Stromal cell of bone marrow (primary cell): ENCODE measurements around the gene ERBB2.

ENCODE experiments used
- DNase-seq: peaks from one replicate; pipeline ENCODE4 v3.0.0-alpha.2; 2012; ENCODE audit warnings: low read depth

ERBB2 gene

DNA sequence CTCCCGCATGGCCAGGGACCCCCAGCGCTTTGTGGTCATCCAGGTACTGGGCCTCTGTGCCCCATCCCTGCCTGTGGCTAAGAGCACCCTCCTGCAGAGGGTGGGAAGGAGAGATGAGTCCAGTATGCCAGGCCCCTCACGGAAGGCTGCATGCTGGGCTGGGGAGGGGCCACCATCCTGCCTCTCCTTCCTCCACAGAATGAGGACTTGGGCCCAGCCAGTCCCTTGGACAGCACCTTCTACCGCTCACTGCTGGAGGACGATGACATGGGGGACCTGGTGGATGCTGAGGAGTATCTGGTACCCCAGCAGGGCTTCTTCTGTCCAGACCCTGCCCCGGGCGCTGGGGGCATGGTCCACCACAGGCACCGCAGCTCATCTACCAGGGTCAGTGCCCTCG, 26.8 kb downstream of the ERBB2 start:
- DNase-seq: no peak

DNA sequence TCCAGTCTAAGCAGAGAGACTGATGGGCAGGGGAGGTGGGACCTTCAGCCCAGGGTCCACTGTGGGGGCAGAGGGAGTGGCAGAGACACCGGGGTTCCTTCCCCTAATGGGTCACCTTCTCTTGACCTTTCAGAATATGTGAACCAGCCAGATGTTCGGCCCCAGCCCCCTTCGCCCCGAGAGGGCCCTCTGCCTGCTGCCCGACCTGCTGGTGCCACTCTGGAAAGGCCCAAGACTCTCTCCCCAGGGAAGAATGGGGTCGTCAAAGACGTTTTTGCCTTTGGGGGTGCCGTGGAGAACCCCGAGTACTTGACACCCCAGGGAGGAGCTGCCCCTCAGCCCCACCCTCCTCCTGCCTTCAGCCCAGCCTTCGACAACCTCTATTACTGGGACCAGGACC, 27.7 kb downstream of the ERBB2 start:
- no peak for DNase-seq

DNA sequence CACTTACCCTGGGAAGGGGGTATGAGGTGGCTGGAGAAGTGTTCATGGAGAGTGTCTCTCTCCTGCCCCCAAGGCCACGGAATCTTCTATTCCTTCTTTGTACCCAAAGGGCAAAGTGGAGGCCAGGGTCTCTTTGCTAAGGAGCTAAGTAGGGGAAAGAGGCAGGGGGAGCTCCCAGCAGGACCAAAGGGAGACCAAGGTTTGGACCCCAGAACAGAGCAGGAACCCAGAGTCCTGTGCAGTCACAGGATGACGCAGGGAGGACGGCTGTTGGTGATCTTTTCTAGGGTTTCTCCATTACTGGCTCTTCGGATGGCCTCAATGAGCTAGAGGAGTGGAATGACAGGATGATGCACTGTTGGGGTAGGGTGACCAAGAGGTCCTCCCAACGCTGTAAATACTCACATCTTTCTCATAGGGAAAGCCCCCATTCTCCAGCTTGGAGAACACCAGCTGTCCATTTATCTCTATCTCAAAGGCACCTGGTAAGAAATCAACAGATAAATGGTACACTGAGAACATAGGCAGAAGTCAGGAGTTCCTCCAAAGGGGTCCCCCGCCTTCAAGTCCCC, 29.5 kb downstream of the ERBB2 start:
- no peak for DNase-seq

DNA sequence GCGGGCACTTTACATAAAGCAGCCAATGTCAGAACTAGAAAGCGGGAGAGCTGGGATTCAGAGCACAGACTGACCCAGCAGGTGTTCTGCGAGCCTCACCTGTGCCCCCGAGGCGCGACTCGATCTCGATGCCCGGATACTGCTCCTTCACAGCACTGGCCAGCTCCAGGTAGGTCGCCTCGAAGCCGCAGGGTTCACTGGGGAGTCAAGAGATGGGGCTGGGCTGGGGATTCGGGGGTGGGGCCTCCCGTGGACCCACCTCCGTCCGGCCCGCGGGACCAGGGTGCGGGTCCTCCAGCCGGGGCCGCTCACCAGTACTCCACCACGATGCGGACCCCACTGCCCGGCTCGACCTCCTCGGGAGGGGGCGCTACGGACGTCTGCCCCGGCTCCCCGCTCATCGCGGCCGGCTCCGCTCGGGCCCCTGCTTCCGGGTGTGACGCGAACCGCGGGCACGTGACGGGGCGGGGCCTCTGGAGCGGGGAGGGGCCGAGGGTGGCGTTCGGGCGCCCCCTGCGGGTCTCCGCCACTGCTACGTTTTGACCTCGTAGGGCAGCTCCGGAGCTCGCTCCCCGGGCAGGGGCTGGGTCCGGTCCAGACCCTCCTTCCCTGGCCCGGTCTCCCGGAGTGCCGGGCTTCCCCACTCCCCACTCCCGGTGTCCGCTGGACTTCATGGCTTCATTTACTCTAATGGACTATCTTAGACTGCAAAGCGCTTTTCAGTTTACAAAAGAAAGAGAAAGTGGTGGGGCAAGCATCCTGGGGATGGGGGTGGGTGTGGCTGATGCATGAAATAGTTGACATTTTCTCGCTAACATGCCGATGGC, 30.4 kb downstream of the ERBB2 start, which contains the start of gene MIEN1:
Gene MIEN1 (minus strand): TSS at position 438 of the 827 bp plus-strand sequence. CDS start 37 bp downstream, at position 401.
- peak; percentile 58 for DNase-seq

DNA sequence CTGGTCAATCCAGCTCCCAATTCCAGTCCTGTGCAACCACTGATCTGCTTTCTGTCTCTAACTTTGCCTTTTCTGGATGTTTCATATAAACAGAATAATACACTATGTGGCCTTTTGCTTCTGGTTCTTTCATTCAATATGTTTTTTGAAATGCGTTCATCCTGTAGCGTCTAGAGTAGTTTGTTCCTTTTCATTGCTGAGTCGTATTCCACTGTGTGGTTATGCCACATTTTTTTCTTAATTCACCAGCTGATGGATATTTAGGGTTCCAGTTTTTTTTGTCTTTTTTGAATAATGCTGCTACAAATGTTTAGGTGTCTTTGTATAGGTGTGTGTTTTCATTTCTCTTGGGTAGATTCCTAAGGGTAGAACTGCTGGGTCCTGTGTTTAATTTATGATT, 32.7 kb downstream of the ERBB2 start:
- no peak for DNase-seq

DNA sequence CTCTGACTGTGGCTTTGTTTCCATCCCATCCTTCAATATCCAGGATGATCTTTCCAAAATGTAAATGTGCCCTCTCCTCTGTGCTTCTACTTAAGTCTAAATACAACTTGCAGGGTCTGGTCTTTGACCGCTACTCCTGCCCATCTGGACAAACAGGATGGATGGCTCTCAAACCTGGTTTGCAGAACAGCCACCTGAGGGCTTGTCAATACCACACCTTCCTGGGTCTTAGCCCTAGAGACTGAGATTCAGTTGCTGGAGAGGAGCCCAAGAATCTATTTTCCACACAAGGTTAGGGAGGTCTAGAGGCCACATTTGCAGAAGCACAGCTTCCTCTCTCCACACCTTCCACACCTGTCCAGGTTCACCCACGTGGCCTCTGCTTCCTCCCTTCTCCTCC, 36.0 kb downstream of the ERBB2 start:
- no peak for DNase-seq

DNA sequence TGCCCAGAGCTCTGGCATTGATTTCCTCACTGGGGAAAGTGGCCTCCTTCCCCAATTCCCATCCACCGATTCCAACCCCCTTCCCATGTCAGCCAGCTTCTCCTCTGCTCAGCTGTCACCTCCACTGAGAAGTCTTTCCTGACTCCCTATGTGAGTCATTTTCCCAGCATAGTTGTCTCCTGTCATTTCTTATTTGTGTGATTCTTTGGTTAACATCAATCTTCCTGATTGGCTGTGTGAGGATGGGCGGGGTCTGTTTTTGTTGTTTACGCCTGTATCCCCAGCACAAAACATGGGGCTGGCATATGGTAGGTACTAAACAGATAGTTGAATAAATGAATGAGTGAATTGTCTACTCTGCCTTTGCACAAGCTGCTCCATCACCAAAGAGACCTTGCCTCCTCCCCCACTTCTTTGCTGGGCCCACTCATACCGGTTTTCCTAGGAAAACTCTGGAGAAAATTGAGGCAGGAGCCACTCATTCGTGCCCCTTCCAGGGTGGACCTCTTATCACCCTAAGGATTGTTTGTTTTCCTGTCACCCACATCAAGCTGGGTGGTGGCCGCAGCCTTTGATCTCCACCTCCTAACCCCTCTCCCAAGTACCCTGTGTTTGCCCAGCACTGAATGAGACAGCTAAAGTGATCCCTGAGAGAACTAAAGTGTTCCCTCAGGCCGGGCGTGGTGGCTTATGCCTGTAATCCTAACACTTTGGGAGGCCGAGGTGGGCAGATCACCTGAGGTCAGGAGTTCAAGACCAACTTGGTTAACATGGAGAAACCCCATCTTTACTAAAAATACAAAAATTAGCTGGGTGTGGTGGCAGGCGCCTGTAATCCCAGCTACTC, 36.7 kb downstream of the ERBB2 start:
- no peak for DNase-seq

DNA sequence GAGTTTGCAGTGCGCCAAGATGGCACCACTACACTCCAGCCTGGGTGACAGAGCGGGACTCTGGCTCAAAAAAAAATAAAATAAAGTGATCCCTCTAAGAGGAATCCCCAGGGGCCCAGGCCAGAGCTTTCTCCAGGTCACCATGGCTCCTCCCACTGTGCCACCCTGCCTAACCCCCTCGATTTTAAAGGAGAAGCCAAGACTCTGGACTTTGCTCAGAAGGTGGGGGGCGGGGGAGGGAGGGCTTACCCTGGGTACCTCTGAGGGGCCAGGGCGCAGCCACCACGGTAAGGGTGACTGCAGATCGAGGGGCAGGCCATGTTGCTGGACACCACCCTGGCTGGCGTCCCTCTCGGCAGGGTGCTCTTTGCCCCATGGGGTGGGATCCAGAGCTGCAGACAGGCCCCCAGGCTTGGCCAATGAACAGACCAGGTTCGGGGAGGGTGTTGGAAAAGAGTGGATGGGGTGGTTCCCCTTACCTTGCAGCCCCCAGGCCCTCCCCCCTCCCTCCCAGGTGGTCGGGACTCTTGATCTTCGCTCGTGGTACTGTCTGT, 37.4 kb downstream of the ERBB2 start:
- no peak for DNase-seq

DNA sequence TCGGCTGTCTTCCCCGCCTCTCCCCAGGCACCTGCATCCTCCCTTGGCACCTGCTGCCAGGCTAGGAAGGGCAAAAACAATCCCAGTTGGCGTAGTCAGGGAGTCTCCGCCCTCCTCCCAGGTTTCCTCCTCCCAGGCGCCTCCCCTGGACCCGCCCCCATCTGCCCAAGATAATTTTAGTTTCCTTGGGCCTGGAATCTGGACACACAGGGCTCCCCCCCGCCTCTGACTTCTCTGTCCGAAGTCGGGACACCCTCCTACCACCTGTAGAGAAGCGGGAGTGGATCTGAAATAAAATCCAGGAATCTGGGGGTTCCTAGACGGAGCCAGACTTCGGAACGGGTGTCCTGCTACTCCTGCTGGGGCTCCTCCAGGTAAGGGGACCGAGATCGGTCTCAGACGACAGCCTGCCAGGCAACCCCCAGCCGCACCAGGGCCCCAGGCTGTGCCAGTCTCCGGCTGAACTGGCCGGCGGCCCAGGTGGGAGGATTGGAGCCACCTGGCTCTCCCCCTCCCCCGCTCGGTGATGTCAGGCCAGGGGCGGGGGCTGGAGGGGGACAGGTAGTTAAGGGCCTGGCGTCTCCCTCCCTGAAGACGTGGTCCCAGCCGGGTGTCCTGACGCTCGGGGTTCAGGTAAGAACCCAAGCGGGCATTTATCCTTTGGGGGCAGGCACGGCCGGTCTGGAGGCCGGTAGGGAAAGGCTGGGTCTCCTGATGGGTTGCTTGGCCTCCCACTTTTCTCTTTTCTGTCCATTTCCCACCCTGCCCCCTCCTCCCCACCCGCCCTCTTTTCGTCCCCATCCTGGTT, 38.1 kb downstream of the ERBB2 start, which contains the start of gene GRB7:
Gene GRB7 (plus strand): TSS at position 179 of the 808 bp plus-strand sequence. CDS start 4,364 bp downstream, outside the sequence.
- DNase-seq: no peak

DNA sequence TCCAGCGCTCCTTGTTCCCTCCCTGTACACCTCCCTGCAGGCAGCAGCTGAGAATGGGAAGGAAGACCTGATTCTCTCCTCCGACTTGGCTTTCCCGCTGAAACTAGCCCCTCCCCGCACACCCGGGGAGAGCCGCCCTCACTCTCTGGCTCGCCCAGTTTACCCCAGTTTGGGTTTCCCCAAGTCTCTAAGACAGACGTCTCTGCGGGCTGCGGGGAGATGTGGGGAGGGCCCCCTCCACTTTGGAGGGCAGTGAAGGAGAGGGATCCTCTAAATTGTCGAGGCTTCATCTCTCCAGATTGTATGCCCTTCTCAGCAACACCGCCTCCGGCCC, 38.7 kb downstream of the ERBB2 start:
- DNase-seq: no peak

DNA sequence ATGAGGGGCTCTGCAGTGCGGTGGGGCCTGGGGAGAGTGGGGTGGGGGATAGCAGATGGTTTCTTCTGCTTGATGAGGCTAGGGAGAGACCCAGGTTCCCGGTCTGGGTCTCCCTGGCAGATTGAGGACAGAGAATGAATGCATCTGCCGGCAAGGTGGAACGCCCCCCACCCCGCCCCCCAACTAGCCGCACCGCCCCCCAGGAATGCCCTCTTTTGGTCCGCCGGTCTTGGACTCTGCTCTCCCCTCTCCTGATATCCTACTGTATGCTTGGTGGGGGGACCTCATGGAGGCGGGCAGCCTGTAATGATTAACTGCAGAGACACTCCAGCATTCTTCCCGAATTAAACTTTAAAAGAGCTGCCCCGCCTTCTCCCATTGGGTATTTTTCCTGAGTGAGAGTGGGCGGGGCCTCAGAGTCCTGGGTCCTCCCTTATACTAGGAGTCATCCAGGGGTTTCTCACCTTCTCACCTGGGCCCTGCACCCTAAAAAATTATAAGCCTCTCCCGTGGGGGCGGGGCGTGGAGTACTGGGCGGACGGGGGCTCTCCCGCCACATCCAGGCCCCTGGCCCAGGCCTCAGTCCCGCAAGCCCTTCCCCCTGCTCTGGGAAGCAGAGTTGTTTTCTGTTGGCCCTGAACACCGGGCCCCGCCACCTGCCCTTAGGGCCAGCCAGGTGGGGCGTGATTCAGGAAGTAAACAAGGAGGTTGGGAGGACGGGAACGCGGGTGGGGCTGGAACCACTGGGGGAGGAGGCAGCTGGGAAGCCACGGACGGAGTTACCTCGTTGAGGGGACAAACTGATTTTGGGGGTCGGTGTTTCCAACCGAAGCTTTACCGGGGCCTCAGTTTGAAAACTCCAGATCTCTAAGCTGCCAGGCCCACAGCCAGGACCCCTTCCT, 39.4 kb downstream of the ERBB2 start:
- DNase-seq: no peak

DNA sequence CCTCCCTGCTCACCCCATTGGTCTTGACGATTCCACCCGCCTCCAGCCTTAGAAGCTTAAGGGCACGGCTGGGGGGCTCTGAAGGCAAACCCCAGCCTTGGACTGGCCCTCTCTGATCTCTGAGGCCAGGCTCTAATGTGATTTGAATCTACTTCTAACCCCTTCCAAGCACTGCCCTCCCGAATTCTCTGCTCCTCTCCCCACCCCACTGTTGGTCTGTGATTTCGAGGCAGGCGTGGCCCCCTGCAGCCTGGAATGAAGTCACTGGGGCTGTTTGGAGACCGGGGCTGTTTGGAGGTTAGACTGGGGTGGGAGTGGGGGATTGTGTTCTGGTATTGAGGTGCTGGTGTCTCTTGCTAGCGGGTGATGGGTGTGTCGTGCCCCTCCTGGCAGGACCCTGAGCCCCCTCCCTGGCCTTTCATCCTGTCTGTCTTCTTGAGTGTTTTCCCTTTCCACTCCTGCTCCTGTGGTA, 40.1 kb downstream of the ERBB2 start:
- no peak for DNase-seq

DNA sequence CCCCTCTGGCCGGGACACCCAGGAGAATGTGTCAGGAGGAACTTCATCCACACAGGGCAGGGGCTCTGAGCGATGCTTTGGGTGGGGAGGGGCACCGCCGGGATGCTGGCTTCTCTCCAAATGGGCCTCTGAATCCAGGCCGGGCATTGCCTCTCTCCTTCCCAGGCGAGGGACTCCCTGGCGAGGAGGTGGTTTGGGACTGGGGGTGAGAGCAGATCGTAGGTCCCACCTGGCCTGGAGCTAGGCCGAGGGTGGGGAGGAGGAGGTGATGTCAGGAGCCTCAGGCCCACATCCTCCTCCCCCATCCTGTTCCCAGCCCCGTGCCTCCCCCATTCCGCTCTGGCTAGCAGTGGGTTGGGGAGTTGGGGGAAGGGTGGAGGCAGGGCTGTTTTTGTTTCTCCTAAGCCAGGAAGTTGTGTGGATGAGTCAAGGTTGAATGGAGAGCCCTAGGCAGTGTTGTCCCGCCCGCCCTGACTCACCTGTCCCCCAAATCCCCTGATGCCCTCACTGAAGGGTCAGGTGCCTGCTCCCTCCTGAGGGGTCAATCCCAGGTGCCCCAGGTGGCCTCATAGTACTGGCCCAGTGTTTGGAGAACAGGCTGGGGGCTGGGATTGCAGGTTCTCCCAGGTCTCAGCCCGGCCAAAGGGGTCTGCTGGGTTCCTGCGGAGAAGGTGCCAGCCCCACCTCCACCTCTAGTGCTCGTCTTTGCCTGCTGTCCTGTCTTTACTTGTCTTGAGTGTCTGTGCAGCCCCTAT, 40.7 kb downstream of the ERBB2 start:
- DNase-seq: no peak

DNA sequence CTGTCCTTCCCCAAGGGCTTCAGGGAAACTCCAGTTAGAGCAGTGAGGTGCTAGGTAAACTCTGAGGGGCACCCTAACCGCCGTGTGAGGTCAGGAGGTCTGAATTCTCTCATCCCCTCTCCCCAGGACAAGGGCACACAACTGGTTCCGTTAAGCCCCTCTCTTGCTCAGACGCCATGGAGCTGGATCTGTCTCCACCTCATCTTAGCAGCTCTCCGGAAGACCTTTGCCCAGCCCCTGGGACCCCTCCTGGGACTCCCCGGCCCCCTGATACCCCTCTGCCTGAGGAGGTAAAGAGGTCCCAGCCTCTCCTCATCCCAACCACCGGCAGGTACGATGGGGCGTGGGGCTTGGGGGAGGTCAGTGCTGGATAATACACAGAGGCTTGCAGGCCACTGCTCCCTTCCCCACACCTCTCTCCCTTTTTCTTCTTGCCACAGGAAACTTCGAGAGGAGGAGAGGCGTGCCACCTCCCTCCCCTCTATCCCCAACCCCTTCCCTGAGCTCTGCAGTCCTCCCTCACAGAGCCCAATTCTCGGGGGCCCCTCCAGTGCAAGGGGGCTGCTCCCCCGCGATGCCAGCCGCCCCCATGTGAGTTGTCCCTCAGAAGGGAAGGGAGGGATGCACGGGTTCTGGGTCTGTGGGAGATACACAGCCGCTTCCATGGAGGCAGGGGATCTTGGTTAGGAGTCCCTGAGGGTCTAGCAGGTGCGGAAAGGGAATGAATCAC, 42.4 kb downstream of the ERBB2 start:
- DNase-seq: no peak

DNA sequence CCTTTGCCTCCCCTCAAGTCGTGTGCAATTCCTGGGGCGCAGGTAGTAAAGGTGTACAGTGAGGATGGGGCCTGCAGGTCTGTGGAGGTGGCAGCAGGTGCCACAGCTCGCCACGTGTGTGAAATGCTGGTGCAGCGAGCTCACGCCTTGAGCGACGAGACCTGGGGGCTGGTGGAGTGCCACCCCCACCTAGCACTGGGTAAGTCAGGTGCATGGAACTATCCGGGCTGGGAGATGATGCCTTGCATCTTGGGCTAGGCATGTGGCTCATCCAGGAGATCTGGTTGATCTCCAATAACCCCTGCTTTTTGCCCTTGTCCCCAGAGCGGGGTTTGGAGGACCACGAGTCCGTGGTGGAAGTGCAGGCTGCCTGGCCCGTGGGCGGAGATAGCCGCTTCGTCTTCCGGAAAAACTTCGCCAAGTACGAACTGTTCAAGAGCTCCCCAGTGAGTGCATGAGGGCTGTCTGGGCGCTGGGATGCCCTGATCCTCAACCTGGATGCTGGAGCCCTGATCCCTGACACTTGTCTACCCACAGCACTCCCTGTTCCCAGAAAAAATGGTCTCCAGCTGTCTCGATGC, 43.1 kb downstream of the ERBB2 start:
- DNase-seq: no peak

DNA sequence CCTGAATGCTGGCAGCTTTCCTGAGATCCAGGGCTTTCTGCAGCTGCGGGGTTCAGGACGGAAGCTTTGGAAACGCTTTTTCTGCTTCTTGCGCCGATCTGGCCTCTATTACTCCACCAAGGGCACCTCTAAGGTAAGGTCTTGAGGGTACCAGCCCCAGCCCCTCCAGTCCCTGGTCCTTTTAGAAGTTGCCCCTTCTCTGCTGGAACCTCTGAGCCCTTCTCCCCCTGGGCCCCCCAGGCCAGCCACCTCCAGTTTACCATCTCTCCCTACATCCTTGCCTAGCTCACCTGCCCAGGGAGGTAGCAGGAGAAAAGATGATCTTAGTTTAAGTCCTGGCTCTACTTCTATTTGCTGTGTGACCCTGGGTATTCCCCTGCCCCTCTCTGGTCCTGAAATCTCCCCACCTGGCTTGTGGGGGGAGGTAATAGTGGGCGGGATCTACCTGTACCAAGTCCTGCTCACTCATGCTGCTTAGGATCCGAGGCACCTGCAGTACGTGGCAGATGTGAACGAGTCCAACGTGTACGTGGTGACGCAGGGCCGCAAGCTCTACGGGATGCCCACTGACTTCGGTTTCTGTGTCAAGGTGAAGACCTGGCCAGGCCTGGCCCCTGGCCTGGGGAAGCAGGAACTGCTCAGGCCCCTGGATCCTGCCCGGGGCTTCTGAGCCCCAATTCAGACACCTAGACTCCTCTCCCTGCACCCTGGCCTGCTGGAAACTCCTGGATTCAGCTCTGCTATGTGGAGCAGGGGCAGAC, 44.4 kb downstream of the ERBB2 start:
- DNase-seq: no peak

DNA sequence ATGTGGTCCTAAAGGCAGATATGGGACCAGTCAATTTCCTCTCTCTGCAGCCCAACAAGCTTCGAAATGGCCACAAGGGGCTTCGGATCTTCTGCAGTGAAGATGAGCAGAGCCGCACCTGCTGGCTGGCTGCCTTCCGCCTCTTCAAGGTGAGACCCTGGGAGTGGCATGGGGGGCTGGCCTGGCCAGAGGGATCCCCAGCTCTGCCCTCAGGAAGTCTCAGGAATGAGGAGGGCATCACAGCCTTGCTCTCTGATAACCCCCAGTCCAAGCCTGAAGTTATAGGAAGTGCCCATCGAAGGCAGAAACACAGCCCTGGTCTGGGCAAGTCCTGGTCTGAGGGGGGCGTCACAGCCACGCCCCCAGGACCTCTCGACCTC, 45.0 kb downstream of the ERBB2 start:
- DNase-seq: no peak
